NK-92 treated with Interleukin-12 subunit alpha and Interleukin-12 subunit beta, amount 100 ng/mL, for 24 hours (cell line): Measurements from ENCODE around the gene CAPZA2.
"Not testable (repeated sequence)": the region's sequence is repeated elsewhere in the genome, so short reads cannot be mapped to it uniquely, and the experiment has no call there.

Experiments
- DNase-seq: peaks from one replicate; lab custom pipeline; 2025; lab: John Stamatoyannopoulos, UW

The CAPZA2 gene

GRCh38 chr7:116953906-116954838 is 91.8 kb downstream of the CAPZA2 start:
- no peak for DNase-seq

DNA sequence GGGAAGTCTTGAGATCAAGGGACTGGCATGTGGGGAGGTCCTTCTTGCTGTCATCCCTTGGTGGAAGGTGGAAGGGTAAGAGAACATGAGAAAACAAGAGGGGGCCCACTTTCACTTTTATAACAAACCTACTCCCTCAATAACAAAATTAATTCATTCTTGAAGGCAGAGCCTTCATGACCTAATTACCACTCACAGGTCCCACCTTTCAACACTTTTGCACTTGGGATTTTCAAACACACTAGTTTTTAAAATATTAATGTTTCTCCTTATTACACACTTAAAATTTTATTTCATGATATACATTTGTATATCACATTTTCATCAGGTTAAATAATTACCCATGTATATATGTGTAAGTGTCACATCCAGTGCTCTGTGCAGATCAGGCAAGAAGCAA is 93.0 kb downstream of the CAPZA2 start:
- no peak for DNase-seq

DNA sequence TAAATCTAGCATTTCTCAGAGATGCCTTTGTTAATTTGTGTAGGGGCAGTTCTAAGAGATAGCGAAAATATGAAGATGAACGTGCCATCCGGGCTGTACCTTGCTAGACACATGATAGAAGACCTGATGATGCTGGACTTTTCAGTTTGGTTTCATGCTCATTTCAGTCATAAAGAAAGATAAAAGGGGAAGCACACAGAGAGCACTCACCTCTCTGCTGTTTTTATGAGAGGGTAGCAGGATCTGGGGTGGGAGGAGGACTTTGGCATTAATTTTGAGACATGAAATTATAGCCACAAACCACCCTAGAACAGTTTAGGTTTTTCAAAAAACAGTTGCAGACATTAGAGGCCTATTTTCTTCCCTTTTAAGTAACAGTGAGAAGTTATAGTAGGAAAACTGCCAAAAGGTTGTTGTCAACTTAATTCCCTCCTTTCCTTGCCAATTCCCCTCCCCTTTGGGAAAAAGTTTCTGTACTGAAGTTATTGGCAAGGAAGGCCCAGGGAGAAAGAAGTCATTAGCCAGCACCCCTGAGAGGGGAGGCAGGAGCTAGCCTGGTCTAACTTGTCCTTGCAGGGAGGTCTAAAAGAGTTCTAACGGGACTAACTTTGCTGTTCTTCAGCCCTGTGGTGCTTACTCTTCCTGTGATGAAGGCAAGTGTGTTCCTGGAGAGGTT is 93.6 kb downstream of the CAPZA2 start:
- DNase-seq, result no peak

- no peak for DNase-seq
Observed at GRCh38 chr7:116956477-116956804, 94.1 kb downstream of the CAPZA2 start.

DNA sequence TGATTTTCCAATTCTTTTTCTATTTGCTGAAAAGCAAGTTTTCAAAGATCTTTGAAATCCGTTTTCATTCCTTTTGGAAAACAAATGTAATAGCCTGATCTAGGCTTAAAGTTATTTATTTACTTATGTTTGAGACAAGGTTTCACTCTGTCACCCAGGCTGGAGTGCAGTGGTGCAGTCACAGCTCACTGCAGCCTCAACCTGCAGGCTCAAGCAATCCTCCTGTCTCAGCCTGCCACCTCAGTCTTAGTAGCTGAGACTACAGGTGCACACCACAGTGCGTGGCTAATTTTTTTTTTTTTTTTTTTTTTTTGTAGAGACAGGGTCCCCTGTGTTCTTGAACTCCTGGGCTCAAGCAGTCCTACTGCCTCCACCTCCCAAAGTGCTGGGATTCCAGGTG is 95.5 kb downstream of the CAPZA2 start:
- no peak for DNase-seq

GRCh38 chr7:116961966-116962673 is 99.7 kb downstream of the CAPZA2 start:
- DNase-seq, result not testable (repeated sequence)

DNA sequence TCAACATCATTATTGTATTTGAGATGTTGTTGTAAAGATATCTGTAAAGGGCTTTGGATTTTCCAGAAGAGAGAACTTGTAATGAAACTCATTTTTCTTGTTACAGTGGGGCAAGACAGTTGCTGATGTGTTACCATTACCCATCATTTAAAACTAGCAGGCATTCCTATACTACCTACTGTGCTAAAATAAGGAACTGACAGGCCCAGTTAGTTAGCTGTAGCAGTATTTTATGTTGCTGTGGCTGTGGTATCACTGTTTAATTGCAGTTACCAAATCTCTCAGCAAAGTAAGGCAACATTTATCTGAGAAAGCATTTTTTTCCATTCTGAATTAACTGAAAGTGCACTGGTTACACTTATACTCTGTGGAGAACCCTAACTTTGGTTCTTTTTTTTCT is 100.8 kb downstream of the CAPZA2 start:
- no peak for DNase-seq

DNA sequence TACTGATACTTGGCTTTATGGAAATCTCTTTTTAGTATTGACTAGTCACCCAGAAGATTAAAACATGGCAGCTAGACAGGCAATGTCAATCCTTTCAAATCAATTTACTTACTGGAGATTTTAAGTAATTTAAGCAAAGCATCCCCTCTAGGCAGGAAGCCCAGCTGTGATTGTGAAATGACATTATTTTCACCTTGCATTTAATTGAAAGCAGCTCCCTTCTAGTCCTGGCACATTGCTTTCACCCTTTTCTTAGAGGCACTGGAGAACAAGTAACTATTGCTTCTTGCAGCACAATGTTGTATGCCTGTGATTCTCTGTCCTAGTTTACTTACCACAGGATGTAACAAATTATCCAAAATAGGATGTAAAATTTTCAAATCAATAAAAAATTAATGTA is 104.2 kb downstream of the CAPZA2 start:
- no peak for DNase-seq

- no peak for DNase-seq
Observed at GRCh38 chr7:116967254-116967922, 105.0 kb downstream of the CAPZA2 start.

GRCh38 chr7:116967983-116968382 is 105.6 kb downstream of the CAPZA2 start:
- DNase-seq, result no peak

GRCh38 chr7:116968631-116969030 is 106.2 kb downstream of the CAPZA2 start:
- no peak for DNase-seq

DNA sequence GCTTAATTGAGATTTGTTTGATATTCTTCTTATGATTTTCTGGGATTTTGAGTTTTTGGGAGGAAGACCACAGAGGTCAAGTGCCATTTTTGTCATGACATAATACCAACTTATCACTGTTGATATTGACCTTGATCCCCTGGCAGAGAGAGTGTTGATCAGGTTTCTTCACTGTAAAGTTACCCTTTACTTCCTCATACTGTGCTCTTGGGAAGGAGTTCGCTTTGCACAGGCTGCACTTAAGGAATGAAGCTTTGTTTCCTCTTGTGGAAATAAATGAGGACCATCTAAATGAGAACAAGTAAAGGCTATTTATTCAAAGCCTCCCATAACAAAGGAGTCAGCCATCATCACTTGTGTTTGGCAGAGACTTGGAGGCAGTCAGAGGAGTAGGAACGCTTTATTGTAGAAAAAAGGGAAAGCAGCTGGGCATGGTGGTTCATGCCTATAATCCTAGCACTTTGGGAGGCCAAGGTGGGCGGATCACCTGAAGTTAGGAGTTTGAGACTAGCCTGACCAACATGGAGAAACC is 107.0 kb downstream of the CAPZA2 start:
- DNase-seq, result no peak

GRCh38 chr7:116970238-116970910 is 108.0 kb downstream of the CAPZA2 start:
- no peak for DNase-seq

GRCh38 chr7:116971153-116971552 is 108.8 kb downstream of the CAPZA2 start:
- not testable (repeated sequence) for DNase-seq
